Right lobe of liver (tissue), 4 donors: Measurements from ENCODE around the gene CEP128.

Experiments used
- CTCF ChIP-seq, 4 donors: fragments of 200-600 bp in 3 of 4; fragments of 450-650 bp in 1 of 4; IDR thresholded peaks; one replicate each; pipeline versions ENCODE4 v1.5.1 to v1.8.0; 2016 to 2022; ENCODE audit warnings: antibody characterized with exemption in 4 of 4, mild to moderate bottlenecking in 2 of 4
- POLR2A ChIP-seq: fragments of 450-650 bp; IDR thresholded peaks from one replicate; pipeline ENCODE4 v1.6.1; 2017; ENCODE audit warnings: antibody characterized with exemption, mild to moderate bottlenecking
- donor health status: DM: no; HTN: no; CAD: no.
- donor health status: DM: no; HTN: no; CAD: no.
- donor health status: DM: no; HTN: yes; CAD: no.

GRCh38 chr14:80951491-80951890 lies 10.0 kb upstream of the CEP128 start:
- no peak for TF ChIP-seq CTCF (IDR thresholded peaks at IDR 0.05)
- TF ChIP-seq POLR2A = no peak
